GM12891 (cell line): ENCODE results near the gene TRAPPC10.
"Not testable (repeated sequence)": the region's sequence is repeated elsewhere in the genome, so short reads cannot be mapped to it uniquely, and the experiment has no call there.

Experiments used
- PAX5 ChIP-seq: IDR thresholded peaks from 2 replicates; pipeline ENCODE4 v1.6.1; 2011; ENCODE audit warnings: low read length, moderate library complexity, mild to moderate bottlenecking; ENCODE audit not compliant: insufficient read depth, severe bottlenecking
- POLR2A ChIP-seq: IDR thresholded peaks from 2 replicates; pipeline ENCODE4 v1.6.1; 2011; ENCODE audit warnings: low read depth, low read length, control low read depth
- POLR2AphosphoS5 ChIP-seq: IDR thresholded peaks from 2 replicates; pipeline ENCODE4 v1.6.1; 2011; ENCODE audit warnings: low read depth, low read length, control low read depth
- POU2F2 ChIP-seq: IDR thresholded peaks from 2 replicates; pipeline ENCODE4 v1.6.1; 2011; ENCODE audit warnings: low read depth, mild to moderate bottlenecking, control low read depth, low read length, moderate library complexity
- SPI1 ChIP-seq: IDR thresholded peaks from 2 replicates; pipeline ENCODE4 v1.6.1; 2011; ENCODE audit warnings: low read depth, low read length, control low read depth
- TAF1 ChIP-seq: IDR thresholded peaks from 2 replicates; pipeline ENCODE4 v1.6.1; 2011; ENCODE audit warnings: low read depth, low read length, control low read depth

- TF ChIP-seq TAF1, POLR2AphosphoS5, POLR2A, PAX5, SPI1, POU2F2: not testable (repeated sequence)
Observed at GRCh38 chr21:44145616-44146015, 133.5 kb downstream of the TRAPPC10 start.
